ENCODE measurements around the gene AAK1. TPM values are rescaled to one million over a fixed set of nuclear protein-coding genes. Genes with fewer than 3 reads are reported as not detected.

Gene AAK1
- total and polyA plus RNA-seq, 2 of the 13 experiments (the other 11 are each of a cell fraction or from before 2014, with no cell fraction given), result 9.8 to 10.3 TPM

- no peak for TF ChIP-seq ZFAT (CRISPR knock-in tag; conservative IDR thresholded peaks at IDR 0.05)
- TF ChIP-seq ZFP62 (CRISPR knock-in tag; IDR thresholded peaks at IDR 0.05), result no peak
- TF ChIP-seq MLX (CRISPR knock-in tag; IDR thresholded peaks at IDR 0.05), result no peak
- peak; percentile 10 for TF ChIP-seq ZMYM2 (CRISPR knock-in tag; IDR thresholded peaks at IDR 0.05)
- 0 out of 2 replicates have a peak, but pooled peaks have one; percentile 43 for TF ChIP-seq ZNF160 (CRISPR knock-in tag; IDR thresholded peaks at IDR 0.05)
- no peak for TF ChIP-seq CEBPZ (IDR thresholded peaks at IDR 0.05; ENCODE audit: low read length)
- TF ChIP-seq ZNF772 (CRISPR knock-in tag; IDR thresholded peaks at IDR 0.05), result peak; percentile 86
- no peak; the same call in 1 of the 2 replicates for TF ChIP-seq ZBTB26 (CRISPR knock-in tag; IDR thresholded peaks at IDR 0.05; ENCODE audit: borderline replicate concordance)
- no peak for TF ChIP-seq ZSCAN5A (CRISPR knock-in tag; IDR thresholded peaks at IDR 0.05; ENCODE audit: borderline replicate concordance)
- TF ChIP-seq ZNF207 (IDR thresholded peaks at IDR 0.05; ENCODE audit: borderline replicate concordance), result no peak
- TF ChIP-seq SSRP1 (CRISPR knock-in tag; IDR thresholded peaks at IDR 0.05), result no peak
- TF ChIP-seq SNAPC2 (CRISPR knock-in tag; IDR thresholded peaks at IDR 0.05), result no peak
- peak; percentile 70; the same call in 1 of the 2 replicates for TF ChIP-seq ISL2 (CRISPR knock-in tag; IDR thresholded peaks at IDR 0.05)
- TF ChIP-seq ZNF251 (CRISPR knock-in tag; IDR thresholded peaks at IDR 0.05), result no peak; the same call in 1 of the 2 replicates
- TF ChIP-seq ZFP90 (CRISPR knock-in tag; IDR thresholded peaks at IDR 0.05; ENCODE audit: borderline replicate concordance), result peak; percentile 53
- TF ChIP-seq PRMT3 (CRISPR knock-in tag; IDR thresholded peaks at IDR 0.05; ENCODE audit: borderline replicate concordance, low read depth), result no peak
- TF ChIP-seq ZNF562 (CRISPR knock-in tag; IDR thresholded peaks at IDR 0.05; ENCODE audit: borderline replicate concordance), result no peak
- peak; percentile 95; the same call in 1 of the 2 replicates for TF ChIP-seq SNAPC5 (CRISPR knock-in tag; IDR thresholded peaks at IDR 0.05; ENCODE audit: borderline replicate concordance)
- TF ChIP-seq KAT8 (CRISPR knock-in tag; IDR thresholded peaks at IDR 0.05), result peak; percentile 91
- TF ChIP-seq ZNF841 (CRISPR knock-in tag; IDR thresholded peaks at IDR 0.05; ENCODE audit: borderline replicate concordance), result no peak
Observed at GRCh38 chr2:69436938-69437750, 206.4 kb downstream of the AAK1 start, which contains the start of gene NFU1 (continued).
